ENCODE results near the gene PTGDR. TPM values are rescaled to one million over a fixed set of nuclear protein-coding genes. Genes with fewer than 3 reads are reported as not detected.

PTGDR gene
- total and polyA plus RNA-seq, 9 of the 15 experiments (the other 6 are each of a cell fraction or from before 2014, with no cell fraction given): not detected

DNA sequence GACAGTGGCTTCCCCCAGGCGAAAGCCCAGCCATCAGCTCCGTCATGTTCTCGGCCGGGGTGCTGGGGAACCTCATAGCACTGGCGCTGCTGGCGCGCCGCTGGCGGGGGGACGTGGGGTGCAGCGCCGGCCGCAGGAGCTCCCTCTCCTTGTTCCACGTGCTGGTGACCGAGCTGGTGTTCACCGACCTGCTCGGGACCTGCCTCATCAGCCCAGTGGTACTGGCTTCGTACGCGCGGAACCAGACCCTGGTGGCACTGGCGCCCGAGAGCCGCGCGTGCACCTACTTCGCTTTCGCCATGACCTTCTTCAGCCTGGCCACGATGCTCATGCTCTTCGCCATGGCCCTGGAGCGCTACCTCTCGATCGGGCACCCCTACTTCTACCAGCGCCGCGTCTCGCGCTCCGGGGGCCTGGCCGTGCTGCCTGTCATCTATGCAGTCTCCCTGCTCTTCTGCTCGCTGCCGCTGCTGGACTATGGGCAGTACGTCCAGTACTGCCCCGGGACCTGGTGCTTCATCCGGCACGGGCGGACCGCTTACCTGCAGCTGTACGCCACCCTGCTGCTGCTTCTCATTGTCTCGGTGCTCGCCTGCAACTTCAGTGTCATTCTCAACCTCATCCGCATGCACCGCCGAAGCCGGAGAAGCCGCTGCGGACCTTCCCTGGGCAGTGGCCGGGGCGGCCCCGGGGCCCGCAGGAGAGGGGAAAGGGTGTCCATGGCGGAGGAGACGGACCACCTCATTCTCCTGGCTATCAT, 47.3 kb downstream of the PTGDR start (continued):
- TF ChIP-seq, protein P1, sequence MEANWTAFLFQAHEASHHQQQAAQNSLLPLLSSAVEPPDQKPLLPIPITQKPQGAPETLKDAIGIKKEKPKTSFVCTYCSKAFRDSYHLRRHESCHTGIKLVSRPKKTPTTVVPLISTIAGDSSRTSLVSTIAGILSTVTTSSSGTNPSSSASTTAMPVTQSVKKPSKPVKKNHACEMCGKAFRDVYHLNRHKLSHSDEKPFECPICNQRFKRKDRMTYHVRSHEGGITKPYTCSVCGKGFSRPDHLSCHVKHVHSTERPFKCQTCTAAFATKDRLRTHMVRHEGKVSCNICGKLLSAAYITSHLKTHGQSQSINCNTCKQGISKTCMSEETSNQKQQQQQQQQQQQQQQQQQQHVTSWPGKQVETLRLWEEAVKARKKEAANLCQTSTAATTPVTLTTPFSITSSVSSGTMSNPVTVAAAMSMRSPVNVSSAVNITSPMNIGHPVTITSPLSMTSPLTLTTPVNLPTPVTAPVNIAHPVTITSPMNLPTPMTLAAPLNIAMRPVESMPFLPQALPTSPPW (CRISPR knock-in tag; IDR thresholded peaks at IDR 0.05): no peak
- TF ChIP-seq POLR2H (tag; IDR thresholded peaks at IDR 0.05; ENCODE audit: low read depth): no peak
- no peak for TF ChIP-seq CXXC5 (CRISPR knock-in tag; IDR thresholded peaks at IDR 0.05)
- TF ChIP-seq ETS2 (tag; IDR thresholded peaks at IDR 0.05; ENCODE audit: borderline replicate concordance, poor library complexity, severe bottlenecking): no peak
- TF ChIP-seq, protein P2, sequence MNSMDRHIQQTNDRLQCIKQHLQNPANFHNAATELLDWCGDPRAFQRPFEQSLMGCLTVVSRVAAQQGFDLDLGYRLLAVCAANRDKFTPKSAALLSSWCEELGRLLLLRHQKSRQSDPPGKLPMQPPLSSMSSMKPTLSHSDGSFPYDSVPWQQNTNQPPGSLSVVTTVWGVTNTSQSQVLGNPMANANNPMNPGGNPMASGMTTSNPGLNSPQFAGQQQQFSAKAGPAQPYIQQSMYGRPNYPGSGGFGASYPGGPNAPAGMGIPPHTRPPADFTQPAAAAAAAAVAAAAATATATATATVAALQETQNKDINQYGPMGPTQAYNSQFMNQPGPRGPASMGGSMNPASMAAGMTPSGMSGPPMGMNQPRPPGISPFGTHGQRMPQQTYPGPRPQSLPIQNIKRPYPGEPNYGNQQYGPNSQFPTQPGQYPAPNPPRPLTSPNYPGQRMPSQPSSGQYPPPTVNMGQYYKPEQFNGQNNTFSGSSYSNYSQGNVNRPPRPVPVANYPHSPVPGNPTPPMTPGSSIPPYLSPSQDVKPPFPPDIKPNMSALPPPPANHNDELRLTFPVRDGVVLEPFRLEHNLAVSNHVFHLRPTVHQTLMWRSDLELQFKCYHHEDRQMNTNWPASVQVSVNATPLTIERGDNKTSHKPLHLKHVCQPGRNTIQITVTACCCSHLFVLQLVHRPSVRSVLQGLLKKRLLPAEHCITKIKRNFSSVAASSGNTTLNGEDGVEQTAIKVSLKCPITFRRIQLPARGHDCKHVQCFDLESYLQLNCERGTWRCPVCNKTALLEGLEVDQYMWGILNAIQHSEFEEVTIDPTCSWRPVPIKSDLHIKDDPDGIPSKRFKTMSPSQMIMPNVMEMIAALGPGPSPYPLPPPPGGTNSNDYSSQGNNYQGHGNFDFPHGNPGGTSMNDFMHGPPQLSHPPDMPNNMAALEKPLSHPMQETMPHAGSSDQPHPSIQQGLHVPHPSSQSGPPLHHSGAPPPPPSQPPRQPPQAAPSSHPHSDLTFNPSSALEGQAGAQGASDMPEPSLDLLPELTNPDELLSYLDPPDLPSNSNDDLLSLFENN (IDR thresholded peaks at IDR 0.05; ENCODE audit: low read depth in 2 of 2, low read length in 2 of 2): no peak
- no peak for TF ChIP-seq CREBBP (IDR thresholded peaks at IDR 0.05; ENCODE audit: low read depth, low read length)
- TF ChIP-seq ZNF253 (CRISPR knock-in tag; conservative IDR thresholded peaks at IDR 0.05): no peak
